Parathyroid adenoma (tissue), 2 donors: ENCODE data around the gene SULT2B1.

ENCODE experiments used
- H2AFZ ChIP-seq: fragments of 300-600 bp; sonication (generic); one replicate; pipeline ENCODE4 v1.7.0; 2017; ENCODE audit warnings: antibody characterized with exemption, mild to moderate bottlenecking
- H3K27ac ChIP-seq: fragments of 300-600 bp; sonication (generic); one replicate; pipeline ENCODE4 v1.7.0; 2017
- H3K27me3 ChIP-seq: fragments of 300-600 bp; sonication (generic); one replicate; pipeline ENCODE4 v1.7.0; 2017; ENCODE audit warnings: low read length; ENCODE audit not compliant: control insufficient read depth, insufficient read depth
- H3K36me3 ChIP-seq: fragments of 300-600 bp; sonication (generic); one replicate; pipeline ENCODE4 v1.7.0; 2017; ENCODE audit warnings: low read length; ENCODE audit not compliant: control insufficient read depth, insufficient read depth
- H3K4me1 ChIP-seq: fragments of 300-600 bp; sonication (generic); one replicate; pipeline ENCODE4 v1.7.0; 2017; ENCODE audit warnings: control low read depth
- H3K4me2 ChIP-seq: fragments of 300-600 bp; sonication (generic); one replicate; pipeline ENCODE4 v1.7.0; 2017; ENCODE audit warnings: low read length
- H3K4me3 ChIP-seq: fragments of 300-600 bp; sonication (generic); one replicate; pipeline ENCODE4 v1.7.0; 2017; ENCODE audit warnings: low read depth, low read length
- H3K79me2 ChIP-seq: fragments of 300-600 bp; sonication (generic); one replicate; pipeline ENCODE4 v1.7.0; 2017; ENCODE audit warnings: control low read depth
- H3K9ac ChIP-seq: fragments of 300-600 bp; sonication (generic); one replicate; pipeline ENCODE4 v1.7.0; 2017; ENCODE audit warnings: mild to moderate bottlenecking
- H3K9me3 ChIP-seq: fragments of 300-600 bp; sonication (generic); one replicate; pipeline ENCODE4 v1.7.0; 2017; ENCODE audit warnings: low read length; ENCODE audit not compliant: control insufficient read depth
- CTCF ChIP-seq: fragments of 300-600 bp; sonication (generic); IDR thresholded peaks from one replicate; pipeline ENCODE4 v1.7.0; 2017; ENCODE audit warnings: antibody characterized with exemption, mild to moderate bottlenecking
- donor health status: primary hyperparathyroidism.

The SULT2B1 gene

GRCh38 chr19:48646001-48646721 lies 94.2 kb downstream of the SULT2B1 start, which contains the start of gene CA11:
CA11 (minus strand) TSS chr19:48646187; CDS start chr19:48645632, 555 bp downstream.
- peaks cover 3% of the 10 kb centered on the region for H3K79me2 ChIP-seq
- TF ChIP-seq CTCF = peak; percentile 98
- H3K4me2 ChIP-seq = peak within 1 kb of the TSS; percentile 99
- peak within 1 kb of the TSS; percentile 70 for H3K9ac ChIP-seq
- peak within 1 kb of the TSS; percentile 92 for H3K27ac ChIP-seq
- peaks cover 7% of the 10 kb centered on the region for H3K4me1 ChIP-seq
- no peaks in the 10 kb centered on the region for H3K36me3 ChIP-seq
- H3K4me3 ChIP-seq = peak within 1 kb of the TSS; percentile 92
- no peaks in the 10 kb centered on the region for H3K27me3 ChIP-seq
- H3K9me3 ChIP-seq = no peaks in the 10 kb centered on the region
- H2AFZ ChIP-seq = peak within 1 kb of the TSS; percentile 98

- Histone ChIP-seq H3K27me3 (no peaks in the 10 kb centered on the region), H3K36me3 (no peaks in the 10 kb centered on the region), H3K79me2 (peaks cover 3% of the 10 kb centered on the region), H3K4me3 (peak overlapping the region; percentile 92), H2AFZ (peak overlapping the region; percentile 98), H3K27ac (peak overlapping the region; percentile 92), H3K9me3 (no peaks in the 10 kb centered on the region), H3K9ac (no peak overlapping the region), H3K4me1 (peaks cover 7% of the 10 kb centered on the region), H3K4me2 (peak overlapping the region; percentile 99)
- TF ChIP-seq CTCF = no peak
Observed at GRCh38 chr19:48646722-48647216, 94.8 kb downstream of the SULT2B1 start.

GRCh38 chr19:48648134-48648533 lies 96.2 kb downstream of the SULT2B1 start:
- H2AFZ ChIP-seq = no peak overlapping the region
- H3K36me3 ChIP-seq = no peaks in the 10 kb centered on the region
- H3K9ac ChIP-seq = no peak overlapping the region
- no peak overlapping the region for H3K4me2 ChIP-seq
- peaks cover 3% of the 10 kb centered on the region for H3K79me2 ChIP-seq
- H3K4me3 ChIP-seq = no peak overlapping the region
- H3K27me3 ChIP-seq = no peaks in the 10 kb centered on the region
- no peak for TF ChIP-seq CTCF
- H3K4me1 ChIP-seq = peaks cover 7% of the 10 kb centered on the region
- H3K9me3 ChIP-seq = no peaks in the 10 kb centered on the region
- H3K27ac ChIP-seq = no peak overlapping the region
